HEK293T (cell line): ENCODE results near the gene FGF14.
"Not testable (repeated sequence)": the region's sequence is repeated elsewhere in the genome, so short reads cannot be mapped to it uniquely, and the experiment has no call there.

Experiments
- CTCF ChIA-PET: fragments of 350-600 bp; formaldehyde crosslinking; extraction: SDS; loops from one replicate; lab custom pipeline; 2021; ENCODE audit warnings: antibody characterized with exemption, inconsistent platforms; lab: Yijun Ruan, JAX
- POLR2A ChIA-PET: fragments of 350-600 bp; formaldehyde crosslinking; extraction: SDS; loops from one replicate; lab custom pipeline; 2020; ENCODE audit warnings: antibody characterized with exemption, inconsistent platforms; lab: Yijun Ruan, JAX
- DNase-seq: peaks from one replicate; pipeline ENCODE4 v3.0.0; 2012; ENCODE audit warnings: mixed read lengths; ENCODE audit errors: extremely low spot score
- ARNT ChIP-seq: fragments of 450-650 bp; IDR thresholded peaks from 2 replicates; pipeline ENCODE4 v1.6.1; 2017; ENCODE audit warnings: mild to moderate bottlenecking
- BHLHE40 ChIP-seq: fragments of 450-650 bp; IDR thresholded peaks from 2 replicates; pipeline ENCODE4 v1.6.1; 2016; ENCODE audit warnings: mild to moderate bottlenecking, moderate library complexity, borderline replicate concordance
- CTBP1 ChIP-seq: fragments of 450-650 bp; IDR thresholded peaks from 2 replicates; pipeline ENCODE4 v1.6.1; 2016; ENCODE audit warnings: borderline replicate concordance
- ELF4 ChIP-seq: fragments of 450-650 bp; IDR thresholded peaks from 2 replicates; pipeline ENCODE4 v1.6.1; 2017; ENCODE audit warnings: antibody characterized with exemption
- FOXA1 ChIP-seq: fragments of 450-650 bp; IDR thresholded peaks from 2 replicates; pipeline ENCODE4 v1.6.1; 2016; ENCODE audit warnings: mild to moderate bottlenecking
- FOXK2 ChIP-seq: fragments of 450-650 bp; IDR thresholded peaks from 2 replicates; pipeline ENCODE4 v1.6.1; 2016; ENCODE audit warnings: mild to moderate bottlenecking
- FOXM1 ChIP-seq: fragments of 450-650 bp; IDR thresholded peaks from 2 replicates; pipeline ENCODE4 v1.6.1; 2017; ENCODE audit warnings: mild to moderate bottlenecking, borderline replicate concordance
- HDGF ChIP-seq: fragments of 450-650 bp; IDR thresholded peaks from 2 replicates; pipeline ENCODE4 v1.6.1; 2017; ENCODE audit warnings: antibody characterized with exemption, borderline replicate concordance
- L3MBTL2 ChIP-seq: fragments of 450-650 bp; conservative IDR thresholded peaks from 2 replicates; pipeline ENCODE4 v1.6.1; 2016; ENCODE audit warnings: mild to moderate bottlenecking
- LEF1 ChIP-seq: fragments of 450-650 bp; IDR thresholded peaks from 2 replicates; pipeline ENCODE4 v1.6.1; 2017; ENCODE audit warnings: mild to moderate bottlenecking, borderline replicate concordance
- NFRKB ChIP-seq: fragments of 450-650 bp; IDR thresholded peaks from 2 replicates; pipeline ENCODE4 v1.6.1; 2016; ENCODE audit warnings: mild to moderate bottlenecking, moderate library complexity
- PKNOX1 ChIP-seq: fragments of 450-650 bp; IDR thresholded peaks from 2 replicates; pipeline ENCODE4 v1.6.1; 2016
- SP1 ChIP-seq: fragments of 450-650 bp; IDR thresholded peaks from 2 replicates; pipeline ENCODE4 v1.6.1; 2017
- SUZ12 ChIP-seq: fragments of 450-650 bp; IDR thresholded peaks from 2 replicates; pipeline ENCODE4 v1.6.1; 2016; ENCODE audit warnings: mild to moderate bottlenecking
- TARDBP ChIP-seq: fragments of 450-650 bp; IDR thresholded peaks from 2 replicates; pipeline ENCODE4 v1.6.1; 2016
- ZNF384 ChIP-seq: fragments of 450-650 bp; IDR thresholded peaks from 2 replicates; pipeline ENCODE4 v1.6.1; 2016

Gene FGF14

GRCh38 chr13:101846701-101847100, 555.1 kb downstream of the FGF14 start:
- POLR2A ChIA-PET = no interaction called here
- TF ChIP-seq FOXK2 = no peak
- no peak for TF ChIP-seq NFRKB
- TF ChIP-seq FOXM1 = no peak
- TF ChIP-seq SUZ12 = no peak
- TF ChIP-seq FOXA1 = no peak
- no peak for TF ChIP-seq ARNT
- TF ChIP-seq TARDBP = no peak
- TF ChIP-seq ELF4 = no peak
- TF ChIP-seq CTBP1 = no peak
- TF ChIP-seq BHLHE40 = no peak
- TF ChIP-seq HDGF = no peak
- TF ChIP-seq SP1 = no peak
- no peak for TF ChIP-seq L3MBTL2
- TF ChIP-seq LEF1 = no peak
- no peak for TF ChIP-seq PKNOX1
- no peak for TF ChIP-seq ZNF384
- no peak for DNase-seq
- CTCF ChIA-PET = no interaction called here

GRCh38 chr13:101846249-101846648, 555.6 kb downstream of the FGF14 start:
- POLR2A ChIA-PET = no interaction called here
- CTCF ChIA-PET = no interaction called here
- TF ChIP-seq ARNT (no peak), FOXK2 (no peak), FOXA1 (no peak), SP1 (no peak), PKNOX1 (no peak), ZNF384 (no peak), TARDBP (no peak), L3MBTL2 (no peak), LEF1 (no peak), BHLHE40 (no peak), ELF4 (no peak), FOXM1 (no peak), SUZ12 (no peak), CTBP1 (no peak), HDGF (no peak), NFRKB (no peak)
- DNase-seq = no peak

- CTCF ChIA-PET = no interaction called here
- DNase-seq = no peak
- POLR2A ChIA-PET = no interaction called here
- TF ChIP-seq HDGF (no peak), FOXK2 (no peak), ELF4 (no peak), TARDBP (no peak), ZNF384 (no peak), ARNT (no peak), L3MBTL2 (no peak), FOXM1 (no peak), FOXA1 (no peak), LEF1 (no peak), NFRKB (no peak), CTBP1 (no peak), BHLHE40 (no peak), SUZ12 (no peak), PKNOX1 (no peak), SP1 (no peak)
These were observed 556.4 kb downstream of the FGF14 start for GRCh38 chr13:101845245-101846020.

GRCh38 chr13:101841698-101842097, 560.1 kb downstream of the FGF14 start:
- DNase-seq = no peak
- TF ChIP-seq NFRKB (no peak), FOXM1 (no peak)
- ChIA-PET POLR2A (no interaction called here), CTCF (no interaction called here)

- TF ChIP-seq PKNOX1 = no peak
- TF ChIP-seq L3MBTL2 = no peak
- no peak for TF ChIP-seq ARNT
- no peak for TF ChIP-seq ELF4
- no peak for TF ChIP-seq SP1
- TF ChIP-seq FOXK2 = no peak
- TF ChIP-seq SUZ12 = no peak
- no peak for TF ChIP-seq CTBP1
- no peak for TF ChIP-seq HDGF
- TF ChIP-seq FOXM1 = no peak
- TF ChIP-seq TARDBP = no peak
- TF ChIP-seq FOXA1 = no peak
- TF ChIP-seq BHLHE40 = no peak
- ChIA-PET CTCF (no interaction called here), POLR2A (no interaction called here)
- no peak for DNase-seq
These were observed 563.5 kb downstream of the FGF14 start for GRCh38 chr13:101838323-101838722.

GRCh38 chr13:101837778-101838177, 564.1 kb downstream of the FGF14 start:
- DNase-seq, POLR2A ChIA-PET, CTCF ChIA-PET: not testable (repeated sequence)
